ENCODE data around the gene CAPS.
"Not testable (repeated sequence)": the region's sequence is repeated elsewhere in the genome, so short reads cannot be mapped to it uniquely, and the experiment has no call there.

DNA sequence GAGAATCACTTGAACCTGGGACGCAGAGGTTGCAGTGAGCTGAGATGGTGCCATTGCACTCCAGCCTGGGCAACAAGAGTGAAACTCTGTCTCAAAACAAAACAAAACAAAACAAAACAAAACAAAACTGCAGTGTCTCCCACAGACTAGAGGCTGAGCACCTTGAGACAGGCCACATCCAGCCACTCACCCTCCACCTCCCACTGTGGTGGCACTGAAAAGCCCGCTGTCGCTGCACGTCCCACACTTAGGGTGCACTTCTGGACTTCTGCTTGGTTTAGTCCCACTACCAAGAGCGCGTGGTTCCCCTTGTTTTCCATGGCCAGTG lies 47.6 kb downstream of the CAPS start:
- TF ChIP-seq, protein P1, sequence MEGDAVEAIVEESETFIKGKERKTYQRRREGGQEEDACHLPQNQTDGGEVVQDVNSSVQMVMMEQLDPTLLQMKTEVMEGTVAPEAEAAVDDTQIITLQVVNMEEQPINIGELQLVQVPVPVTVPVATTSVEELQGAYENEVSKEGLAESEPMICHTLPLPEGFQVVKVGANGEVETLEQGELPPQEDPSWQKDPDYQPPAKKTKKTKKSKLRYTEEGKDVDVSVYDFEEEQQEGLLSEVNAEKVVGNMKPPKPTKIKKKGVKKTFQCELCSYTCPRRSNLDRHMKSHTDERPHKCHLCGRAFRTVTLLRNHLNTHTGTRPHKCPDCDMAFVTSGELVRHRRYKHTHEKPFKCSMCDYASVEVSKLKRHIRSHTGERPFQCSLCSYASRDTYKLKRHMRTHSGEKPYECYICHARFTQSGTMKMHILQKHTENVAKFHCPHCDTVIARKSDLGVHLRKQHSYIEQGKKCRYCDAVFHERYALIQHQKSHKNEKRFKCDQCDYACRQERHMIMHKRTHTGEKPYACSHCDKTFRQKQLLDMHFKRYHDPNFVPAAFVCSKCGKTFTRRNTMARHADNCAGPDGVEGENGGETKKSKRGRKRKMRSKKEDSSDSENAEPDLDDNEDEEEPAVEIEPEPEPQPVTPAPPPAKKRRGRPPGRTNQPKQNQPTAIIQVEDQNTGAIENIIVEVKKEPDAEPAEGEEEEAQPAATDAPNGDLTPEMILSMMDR (IDR thresholded peaks at IDR 0.05), result not testable (repeated sequence)
- TF ChIP-seq POLR2A, POLR2AphosphoS5, EP300 (IDR thresholded peaks at IDR 0.05): not testable (repeated sequence)
